ENCODE measurements around the gene ANGPTL5.

The ANGPTL5 gene

DNA sequence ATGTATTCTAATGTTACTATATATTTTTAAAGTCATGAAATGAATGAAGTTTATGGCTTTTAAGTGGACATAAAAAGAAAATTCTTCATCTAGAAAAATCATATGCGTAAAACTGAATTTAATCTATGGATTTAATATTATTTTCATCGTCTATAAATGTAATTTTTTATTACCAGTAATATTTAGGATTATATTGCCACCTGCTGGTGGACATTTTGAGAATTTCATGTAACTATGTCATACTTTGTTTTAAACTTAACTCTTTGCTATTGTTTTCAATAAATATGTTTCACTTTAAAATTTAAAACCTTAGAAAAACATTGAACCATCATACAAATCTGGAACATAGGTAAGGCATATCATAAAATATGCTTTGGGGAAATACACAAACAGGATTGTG lies 68.1 kb downstream of the ANGPTL5 start:
- no peaks in the 10 kb centered on the region for H3K4me1 Mint-ChIP-seq
- H3K36me3 Mint-ChIP-seq (ENCODE audit: low read depth), result no peaks in the 10 kb centered on the region
- TF ChIP-seq, protein P1, sequence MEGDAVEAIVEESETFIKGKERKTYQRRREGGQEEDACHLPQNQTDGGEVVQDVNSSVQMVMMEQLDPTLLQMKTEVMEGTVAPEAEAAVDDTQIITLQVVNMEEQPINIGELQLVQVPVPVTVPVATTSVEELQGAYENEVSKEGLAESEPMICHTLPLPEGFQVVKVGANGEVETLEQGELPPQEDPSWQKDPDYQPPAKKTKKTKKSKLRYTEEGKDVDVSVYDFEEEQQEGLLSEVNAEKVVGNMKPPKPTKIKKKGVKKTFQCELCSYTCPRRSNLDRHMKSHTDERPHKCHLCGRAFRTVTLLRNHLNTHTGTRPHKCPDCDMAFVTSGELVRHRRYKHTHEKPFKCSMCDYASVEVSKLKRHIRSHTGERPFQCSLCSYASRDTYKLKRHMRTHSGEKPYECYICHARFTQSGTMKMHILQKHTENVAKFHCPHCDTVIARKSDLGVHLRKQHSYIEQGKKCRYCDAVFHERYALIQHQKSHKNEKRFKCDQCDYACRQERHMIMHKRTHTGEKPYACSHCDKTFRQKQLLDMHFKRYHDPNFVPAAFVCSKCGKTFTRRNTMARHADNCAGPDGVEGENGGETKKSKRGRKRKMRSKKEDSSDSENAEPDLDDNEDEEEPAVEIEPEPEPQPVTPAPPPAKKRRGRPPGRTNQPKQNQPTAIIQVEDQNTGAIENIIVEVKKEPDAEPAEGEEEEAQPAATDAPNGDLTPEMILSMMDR (IDR thresholded peaks at IDR 0.05; ENCODE audit: unreplicated experiment in 3 of 3), result peak; percentile 52 to 78 (median 57)
- no peak overlapping the region for H3K4me3 Mint-ChIP-seq
- H3K9me3 Mint-ChIP-seq, result peaks cover 8% of the 10 kb centered on the region
- H3K27me3 Mint-ChIP-seq (ENCODE audit: low read depth), result no peaks in the 10 kb centered on the region
- H3K27ac Mint-ChIP-seq, result no peak overlapping the region

DNA sequence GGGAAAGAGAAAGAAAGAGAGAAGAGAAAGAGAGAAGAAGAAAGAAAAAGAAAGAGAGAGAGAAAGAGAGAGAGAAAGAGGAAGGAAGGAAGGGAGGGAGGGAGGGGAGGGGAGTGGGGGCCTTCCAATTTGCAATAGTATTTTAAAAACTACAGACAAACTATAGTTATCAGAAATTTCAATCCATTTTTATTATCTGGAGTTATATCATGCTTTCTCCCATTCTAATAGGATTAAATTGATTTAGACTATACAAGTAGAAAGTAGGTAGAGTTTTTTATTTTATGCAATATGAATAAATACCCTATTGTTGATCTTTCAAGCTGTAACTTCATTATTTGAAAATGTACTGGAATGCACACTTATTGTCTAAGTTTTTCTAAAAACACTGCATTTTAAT lies 71.7 kb downstream of the ANGPTL5 start:
- no peaks in the 10 kb centered on the region for H3K36me3 Mint-ChIP-seq (ENCODE audit: low read depth)
- peaks cover 14% of the 10 kb centered on the region for H3K9me3 Mint-ChIP-seq
- no peaks in the 10 kb centered on the region for H3K27me3 Mint-ChIP-seq (ENCODE audit: low read depth)
- no peak overlapping the region for H3K27ac Mint-ChIP-seq
- TF ChIP-seq, protein P1 (IDR thresholded peaks at IDR 0.05; ENCODE audit: unreplicated experiment in 3 of 3), result no peak
- no peak overlapping the region for H3K4me3 Mint-ChIP-seq
- no peaks in the 10 kb centered on the region for H3K4me1 Mint-ChIP-seq

DNA sequence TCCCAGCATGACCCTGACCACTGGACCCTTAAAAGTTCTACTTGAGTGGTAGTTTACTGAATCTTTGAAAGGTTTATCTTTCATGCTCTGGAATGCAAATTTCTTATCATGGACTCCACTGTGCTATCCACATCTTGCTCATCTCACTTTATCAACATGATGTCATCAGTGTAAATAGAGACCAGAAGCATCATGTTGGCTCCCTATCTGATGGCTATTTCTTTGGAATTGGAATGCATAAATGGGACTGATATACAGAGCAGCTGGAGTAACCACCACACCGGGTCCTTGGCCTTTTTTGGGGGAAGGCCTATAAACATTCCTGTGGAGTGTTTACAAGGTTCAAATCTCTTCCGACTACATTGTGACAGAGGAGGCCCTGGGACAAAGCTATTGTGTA lies 75.6 kb downstream of the ANGPTL5 start:
- Mint-ChIP-seq H3K27ac (no peak overlapping the region), H3K9me3 (peaks cover 14% of the 10 kb centered on the region), H3K27me3 (ENCODE audit: low read depth) (no peaks in the 10 kb centered on the region), H3K36me3 (ENCODE audit: low read depth) (no peaks in the 10 kb centered on the region), H3K4me3 (no peak overlapping the region), H3K4me1 (no peaks in the 10 kb centered on the region)
- TF ChIP-seq, protein P1 (IDR thresholded peaks at IDR 0.05; ENCODE audit: unreplicated experiment in 3 of 3), result no peak
